ENCODE measurements around the gene NEDD4L. TPM values are rescaled to one million over a fixed set of nuclear protein-coding genes. Genes with fewer than 3 reads are reported as not detected.
A peak's percentile ranks its signal among the peaks of the same experiment; 100 is the strongest.

NEDD4L gene
- total RNA-seq, 1 donor from 2014 or later = 135 TPM

DNA sequence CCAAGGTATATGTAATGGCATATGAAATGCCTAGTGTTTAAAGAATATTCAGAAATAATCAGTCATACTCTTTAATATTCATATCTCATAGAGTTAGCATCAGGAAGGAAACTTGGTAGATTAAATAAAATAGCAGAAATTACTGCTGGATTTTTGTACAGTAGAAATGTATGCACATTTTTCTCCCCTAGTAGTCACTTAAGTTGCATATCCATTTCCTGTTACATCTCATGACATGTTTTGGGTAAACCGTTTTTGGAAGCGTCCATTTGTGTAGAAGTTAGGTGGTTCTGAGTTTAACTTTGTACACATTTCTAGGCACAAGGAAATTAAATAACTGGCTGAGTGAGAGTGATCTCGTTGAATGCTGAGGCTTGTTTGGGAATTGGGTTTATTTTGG lies 21.9 kb downstream of the NEDD4L start:
- H3K4me3 Mint-ChIP-seq = no peak overlapping the region
- TF ChIP-seq, protein P1, sequence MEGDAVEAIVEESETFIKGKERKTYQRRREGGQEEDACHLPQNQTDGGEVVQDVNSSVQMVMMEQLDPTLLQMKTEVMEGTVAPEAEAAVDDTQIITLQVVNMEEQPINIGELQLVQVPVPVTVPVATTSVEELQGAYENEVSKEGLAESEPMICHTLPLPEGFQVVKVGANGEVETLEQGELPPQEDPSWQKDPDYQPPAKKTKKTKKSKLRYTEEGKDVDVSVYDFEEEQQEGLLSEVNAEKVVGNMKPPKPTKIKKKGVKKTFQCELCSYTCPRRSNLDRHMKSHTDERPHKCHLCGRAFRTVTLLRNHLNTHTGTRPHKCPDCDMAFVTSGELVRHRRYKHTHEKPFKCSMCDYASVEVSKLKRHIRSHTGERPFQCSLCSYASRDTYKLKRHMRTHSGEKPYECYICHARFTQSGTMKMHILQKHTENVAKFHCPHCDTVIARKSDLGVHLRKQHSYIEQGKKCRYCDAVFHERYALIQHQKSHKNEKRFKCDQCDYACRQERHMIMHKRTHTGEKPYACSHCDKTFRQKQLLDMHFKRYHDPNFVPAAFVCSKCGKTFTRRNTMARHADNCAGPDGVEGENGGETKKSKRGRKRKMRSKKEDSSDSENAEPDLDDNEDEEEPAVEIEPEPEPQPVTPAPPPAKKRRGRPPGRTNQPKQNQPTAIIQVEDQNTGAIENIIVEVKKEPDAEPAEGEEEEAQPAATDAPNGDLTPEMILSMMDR (IDR thresholded peaks at IDR 0.05; ENCODE audit: unreplicated experiment) = no peak

DNA sequence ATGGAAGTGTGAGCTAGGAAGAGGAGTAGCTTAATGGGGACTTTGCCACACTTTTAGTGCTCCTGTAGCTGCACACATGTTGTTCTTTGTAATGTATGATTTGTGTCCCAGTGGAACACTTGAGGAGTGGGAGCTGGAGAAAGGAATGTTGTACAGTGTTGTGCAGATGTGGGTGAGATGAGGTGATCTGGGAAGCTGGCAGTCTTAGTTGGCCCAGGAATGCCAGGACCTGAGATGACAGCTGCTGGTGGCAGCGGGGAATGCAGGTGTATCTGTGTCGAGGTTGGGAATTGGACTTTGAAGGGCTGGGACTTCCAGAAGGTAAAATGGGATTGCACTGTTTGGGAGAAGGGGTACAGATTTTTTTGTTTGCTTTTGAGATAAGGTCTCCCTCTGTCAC lies 23.6 kb downstream of the NEDD4L start:
- H3K36me3 Mint-ChIP-seq = peaks cover 15% of the 10 kb centered on the region
- no peak for DNase-seq (ENCODE audit: low spot score in 2 of 2, unreplicated experiment in 2 of 2)
- peaks cover 3% of the 10 kb centered on the region for H3K9me3 Mint-ChIP-seq
- peaks cover 22% of the 10 kb centered on the region for H3K4me1 Mint-ChIP-seq
- TF ChIP-seq, protein P1 (IDR thresholded peaks at IDR 0.05; ENCODE audit: unreplicated experiment) = no peak
- H3K27ac Mint-ChIP-seq = peak overlapping the region; percentile 48
- no peaks in the 10 kb centered on the region for H3K27me3 Mint-ChIP-seq (ENCODE audit: low read depth)
- no peak overlapping the region for H3K4me3 Mint-ChIP-seq

More for the DNA sequence above, 21.9 kb downstream of the NEDD4L start:
- no peaks in the 10 kb centered on the region for H3K27me3 Mint-ChIP-seq (ENCODE audit: low read depth)
- H3K27ac Mint-ChIP-seq = no peak overlapping the region
- DNase-seq (ENCODE audit: low spot score in 2 of 2, unreplicated experiment in 2 of 2) = no peak
- peaks cover 10% of the 10 kb centered on the region for H3K36me3 Mint-ChIP-seq
- no peaks in the 10 kb centered on the region for H3K9me3 Mint-ChIP-seq
- H3K4me1 Mint-ChIP-seq = peaks cover 31% of the 10 kb centered on the region

DNA sequence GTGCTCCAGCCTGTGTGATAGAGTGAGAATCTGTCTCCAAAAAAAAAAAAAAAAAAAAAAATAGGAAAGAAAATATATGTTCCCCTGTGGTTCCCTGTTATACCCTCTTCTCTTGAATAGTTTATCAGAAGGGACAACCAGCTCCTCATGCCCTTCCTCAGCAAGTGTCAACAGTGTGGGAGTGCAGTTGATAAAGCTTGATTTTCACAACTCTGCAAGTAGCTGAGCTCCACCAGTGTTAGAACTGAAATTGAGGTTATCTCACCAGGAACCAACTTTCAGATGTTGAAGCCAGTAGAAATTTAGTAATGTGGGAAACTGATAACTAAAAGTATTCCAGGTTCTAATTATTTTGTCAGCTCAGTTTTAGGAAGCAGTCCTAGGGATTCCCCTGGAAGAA lies 25.1 kb downstream of the NEDD4L start:
- TF ChIP-seq, protein P1 (IDR thresholded peaks at IDR 0.05; ENCODE audit: unreplicated experiment) = no peak
- no peak overlapping the region for H3K4me3 Mint-ChIP-seq
- peaks cover 13% of the 10 kb centered on the region for H3K9me3 Mint-ChIP-seq
- DNase-seq (ENCODE audit: low spot score in 2 of 2, unreplicated experiment in 2 of 2) = no peak
- peaks cover 22% of the 10 kb centered on the region for H3K4me1 Mint-ChIP-seq
- peaks cover 21% of the 10 kb centered on the region for H3K36me3 Mint-ChIP-seq
- no peaks in the 10 kb centered on the region for H3K27me3 Mint-ChIP-seq (ENCODE audit: low read depth)
- H3K27ac Mint-ChIP-seq = peak overlapping the region; percentile 70

DNA sequence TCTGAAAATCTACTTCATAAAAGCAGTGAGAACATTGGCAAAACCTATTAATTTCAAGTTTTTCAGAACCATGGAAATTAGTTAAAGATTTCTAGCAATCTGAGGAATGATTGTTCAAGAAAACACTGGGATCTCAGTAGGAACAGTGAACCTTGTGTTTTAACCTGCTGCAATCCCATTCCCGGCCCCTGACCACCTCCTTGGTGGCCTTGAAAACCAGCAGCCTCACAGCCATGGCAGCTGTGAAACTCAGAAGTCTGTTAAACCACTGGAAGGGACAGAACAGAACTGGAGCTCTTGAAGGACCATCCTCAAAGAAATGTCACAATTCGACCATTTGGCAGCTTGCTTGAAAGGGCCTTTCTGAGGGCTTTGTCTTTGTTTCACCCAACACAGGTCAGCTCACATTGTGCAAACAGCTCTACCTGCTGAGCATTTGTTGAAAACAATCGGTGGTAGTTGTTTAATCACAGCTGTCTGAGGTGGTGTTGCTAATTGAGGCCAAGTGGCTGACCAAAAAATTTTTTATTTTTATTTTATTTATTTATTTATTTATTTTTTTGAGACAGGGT lies 25.8 kb downstream of the NEDD4L start:
- no peak for DNase-seq (ENCODE audit: low spot score in 2 of 2, unreplicated experiment in 2 of 2)
- Mint-ChIP-seq H3K36me3 (peaks cover 22% of the 10 kb centered on the region), H3K4me3 (no peak overlapping the region), H3K27ac (peak overlapping the region; percentile 70), H3K9me3 (peaks cover 17% of the 10 kb centered on the region), H3K4me1 (peaks cover 22% of the 10 kb centered on the region), H3K27me3 (ENCODE audit: low read depth) (no peaks in the 10 kb centered on the region)
- TF ChIP-seq, protein P1 (IDR thresholded peaks at IDR 0.05; ENCODE audit: unreplicated experiment) = no peak

- DNase-seq (ENCODE audit: low spot score in 2 of 2, unreplicated experiment in 2 of 2) = no peak
- H3K9me3 Mint-ChIP-seq = peaks cover 22% of the 10 kb centered on the region
- H3K27ac Mint-ChIP-seq = peak overlapping the region; percentile 69
- no peaks in the 10 kb centered on the region for H3K27me3 Mint-ChIP-seq (ENCODE audit: low read depth)
- TF ChIP-seq, protein P1 (IDR thresholded peaks at IDR 0.05; ENCODE audit: unreplicated experiment) = no peak
- no peak overlapping the region for H3K4me3 Mint-ChIP-seq
- H3K36me3 Mint-ChIP-seq = peaks cover 25% of the 10 kb centered on the region
- peaks cover 33% of the 10 kb centered on the region for H3K4me1 Mint-ChIP-seq
Observed at GRCh38 chr18:58076052-58076451, 32.0 kb downstream of the NEDD4L start.

DNA sequence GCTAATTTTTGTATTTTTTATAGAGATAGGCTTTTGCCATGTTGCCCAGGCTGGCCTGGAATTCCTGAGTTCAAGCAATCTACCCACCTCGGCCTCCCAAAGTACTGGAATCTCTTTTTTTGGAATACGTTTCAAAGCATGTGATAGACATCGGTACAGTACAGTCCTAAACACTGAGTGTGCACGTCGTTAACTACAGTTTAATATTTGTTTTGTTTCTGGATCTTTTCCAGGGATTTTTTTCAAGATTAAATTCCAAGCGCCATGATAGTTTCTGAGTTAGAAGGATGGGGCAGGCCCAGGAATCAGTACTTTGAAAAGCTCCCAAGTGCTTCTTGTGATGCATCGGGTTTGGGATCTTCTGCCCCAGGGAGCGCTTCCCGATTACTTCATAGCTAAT lies 33.3 kb downstream of the NEDD4L start:
- TF ChIP-seq, protein P1 (IDR thresholded peaks at IDR 0.05; ENCODE audit: unreplicated experiment) = no peak
- DNase-seq (ENCODE audit: low spot score in 2 of 2, unreplicated experiment in 2 of 2) = no peak
- Mint-ChIP-seq H3K27ac (no peak overlapping the region), H3K27me3 (ENCODE audit: low read depth) (no peaks in the 10 kb centered on the region), H3K4me3 (no peak overlapping the region), H3K9me3 (peaks cover 19% of the 10 kb centered on the region), H3K4me1 (peaks cover 40% of the 10 kb centered on the region), H3K36me3 (peaks cover 18% of the 10 kb centered on the region)
